GM23248 (cell line): Measurements from ENCODE around the gene SLC6A1. TPM values are rescaled to one million over a fixed set of nuclear protein-coding genes. Genes with fewer than 3 reads are reported as not detected.

Experiments used
- DNase-seq: peaks from one replicate; pipeline ENCODE4 v3.0.0-alpha.2; 2015
- H2AFZ ChIP-seq: fragments of 200-600 bp; sonication (generic); 2 replicates; pipeline ENCODE4 v1.6.1; 2016; ENCODE audit warnings: antibody characterized with exemption
- H3F3A ChIP-seq: fragments of 200-600 bp; sonication (generic); 2 replicates; pipeline ENCODE4 v1.6.1; 2016; ENCODE audit warnings: mild to moderate bottlenecking, antibody characterized with exemption, mixed run types; ENCODE audit not compliant: insufficient read depth
- H3K27ac ChIP-seq: fragments of 200-600 bp; sonication (generic); 2 replicates; pipeline ENCODE4 v1.5.1; 2016; ENCODE audit warnings: mild to moderate bottlenecking
- H3K27me3 ChIP-seq: fragments of 200-600 bp; sonication (generic); replicated peaks from 2 replicates; pipeline ENCODE4 v1.6.1; 2016; ENCODE audit warnings: mild to moderate bottlenecking; ENCODE audit not compliant: insufficient read depth
- H3K36me3 ChIP-seq: fragments of 200-600 bp; sonication (generic); 2 replicates; pipeline ENCODE4 v1.6.1; 2016; ENCODE audit warnings: low read depth, mild to moderate bottlenecking
- H3K4me1 ChIP-seq: fragments of 200-600 bp; sonication (generic); 2 replicates; pipeline ENCODE4 v1.6.1; 2016; ENCODE audit warnings: mild to moderate bottlenecking; ENCODE audit not compliant: insufficient read depth
- H3K4me2 ChIP-seq: fragments of 200-600 bp; sonication (generic); one replicate; pipeline ENCODE4 v1.6.1; 2016; ENCODE audit warnings: mild to moderate bottlenecking; ENCODE audit not compliant: unreplicated experiment
- H3K4me3 ChIP-seq: fragments of 200-600 bp; sonication (generic); 2 replicates; pipeline ENCODE4 v1.5.1; 2016; ENCODE audit warnings: mild to moderate bottlenecking
- H3K79me2 ChIP-seq: fragments of 200-600 bp; sonication (generic); 2 replicates; pipeline ENCODE4 v1.6.1; 2016; ENCODE audit warnings: mild to moderate bottlenecking; ENCODE audit not compliant: insufficient read depth
- H3K9ac ChIP-seq: fragments of 200-600 bp; sonication (generic); 2 replicates; pipeline ENCODE4 v1.6.1; 2016; ENCODE audit warnings: mild to moderate bottlenecking
- H3K9me2 ChIP-seq: fragments of 200-600 bp; sonication (generic); 2 replicates; pipeline ENCODE4 v1.6.1; 2016; ENCODE audit warnings: mixed run types, mild to moderate bottlenecking, moderate library complexity; ENCODE audit not compliant: insufficient read depth
- H3K9me3 ChIP-seq: fragments of 200-600 bp; sonication (generic); one replicate; pipeline ENCODE4 v1.6.1; 2017; ENCODE audit warnings: low read depth
- H4K20me1 ChIP-seq: fragments of 200-600 bp; sonication (generic); 2 replicates; pipeline ENCODE4 v1.6.0; 2016; ENCODE audit not compliant: insufficient read depth
- EZH2 ChIP-seq: fragments of 200-600 bp; sonication (generic); IDR thresholded peaks from 2 replicates; pipeline ENCODE4 v1.6.1; 2018; ENCODE audit warnings: antibody characterized with exemption, mild to moderate bottlenecking; ENCODE audit not compliant: insufficient read depth, poor library complexity, severe bottlenecking
- EZH2phosphoT487 ChIP-seq: fragments of 200-600 bp; sonication (generic); IDR thresholded peaks from 2 replicates; pipeline ENCODE4 v1.6.1; 2018; ENCODE audit warnings: antibody characterized with exemption, moderate library complexity, mild to moderate bottlenecking, low read depth; ENCODE audit not compliant: insufficient read depth
- WGBS, 2 experiments: methylation state at CpG; one replicate each; pipeline ENCODE4 v1.1.6; 2015 to 2017; ENCODE audit warnings: low lambda C conversion rate in 2 of 2, low coverage in 1 of 2; ENCODE audit errors: missing lambda C conversion rate in 2 of 2; 5-methylcytosine and 5-hydroxymethylcytosine counted together
- in situ Hi-C: fragments of 300-500 bp; cut with MboI; formaldehyde crosslinking; loops from 2 replicates; pipeline ENCODE4 v1.15.0; 2020
- polyA plus RNA-seq: library from polyadenylated mRNA; unstranded; fragments of >200 nt; fragmentation: Nextera tagmentation; extraction: Ambion mirVana; gene quantifications from 2 replicates; pipeline ENCODE4 v1.2.1, GENCODE V29; 2016
- total RNA-seq: library from RNA; depleted of rRNA; stranded (reverse); fragments of >200 nt; shearing (Covaris generic); gene quantifications from 2 replicates; pipeline ENCODE4 v1.2.3, GENCODE V29; 2014

SLC6A1 gene
- total and polyA plus RNA-seq, 2 experiments from 2014 or later = not detected

GRCh38 chr3:11034309-11034985, 41.9 kb downstream of the SLC6A1 start:
- H4K20me1 ChIP-seq = no peaks in the 10 kb centered on the region
- no peak for DNase-seq
- H3K27me3 ChIP-seq = peaks cover 14% of the 10 kb centered on the region; the same call in 1 of the 2 replicates
- no peaks in the 10 kb centered on the region for H3K9me2 ChIP-seq
- no peak overlapping the region for H3K4me3 ChIP-seq
- in situ Hi-C loops = no loop called here
- H3K36me3 ChIP-seq = no peaks in the 10 kb centered on the region
- WGBS, 2 experiments = 19 to 23% methylated on average over 5 of the region's 5 CpGs
- no peaks in the 10 kb centered on the region for H3K4me1 ChIP-seq
- no peak overlapping the region for H3K9ac ChIP-seq
- no peak for TF ChIP-seq EZH2
- H3K9me3 ChIP-seq = no peaks in the 10 kb centered on the region
- H3K4me2 ChIP-seq = no peak overlapping the region
- no peaks in the 10 kb centered on the region for H3F3A ChIP-seq
- no peaks in the 10 kb centered on the region for H3K79me2 ChIP-seq
- no peak overlapping the region for H3K27ac ChIP-seq
- H2AFZ ChIP-seq = no peak overlapping the region

- Histone ChIP-seq H3F3A (no peaks in the 10 kb centered on the region), H3K79me2 (no peaks in the 10 kb centered on the region), H4K20me1 (no peaks in the 10 kb centered on the region), H3K4me3 (no peak overlapping the region), H3K36me3 (no peaks in the 10 kb centered on the region), H3K4me1 (no peaks in the 10 kb centered on the region), H3K27me3 (peaks cover 22% of the 10 kb centered on the region), H3K9me2 (no peaks in the 10 kb centered on the region), H3K4me2 (no peak overlapping the region), H3K9ac (no peak overlapping the region), H3K27ac (no peak overlapping the region), H3K9me3 (no peaks in the 10 kb centered on the region), H2AFZ (no peak overlapping the region)
- WGBS, 2 experiments = 43 to 52% methylated on average over 19 of the region's 19 CpGs
- no peak for DNase-seq
- in situ Hi-C loops = no loop called here
- TF ChIP-seq EZH2 (no peak), EZH2phosphoT487 (no peak)
Observed at GRCh38 chr3:11035757-11036505, 43.4 kb downstream of the SLC6A1 start.

DNA sequence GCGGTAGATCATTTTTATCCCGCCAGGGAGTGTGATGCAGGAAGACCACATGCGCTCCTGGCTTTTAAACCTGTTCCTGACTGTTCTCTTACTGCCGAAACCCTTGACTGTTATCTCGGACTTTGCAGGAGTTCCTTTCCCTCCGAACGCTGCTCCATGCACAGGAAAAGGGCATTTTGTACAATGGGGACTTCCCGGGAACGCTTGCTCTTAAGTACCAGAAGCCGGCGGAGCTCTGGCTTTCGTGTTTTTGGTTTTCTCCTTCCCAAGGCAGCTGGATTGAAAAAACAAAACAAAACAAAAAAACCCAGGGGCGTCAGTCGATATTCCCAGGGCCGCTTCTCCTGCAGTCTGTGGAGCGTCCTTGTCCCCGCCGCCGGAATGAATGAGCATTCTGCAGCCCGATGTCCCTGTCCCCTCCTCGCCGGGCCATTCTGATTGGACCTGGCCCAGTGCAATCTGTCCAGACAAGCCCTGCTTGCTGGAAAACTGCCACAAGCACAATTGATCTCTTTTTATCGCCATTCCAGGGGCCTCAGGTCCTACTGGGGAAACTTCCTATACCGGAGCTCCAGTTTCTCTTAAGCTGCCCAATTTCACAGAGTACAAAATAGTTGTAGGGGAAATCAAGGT, 44.8 kb downstream of the SLC6A1 start:
- Histone ChIP-seq H3K4me3 (no peak overlapping the region), H3K9ac (no peak overlapping the region), H3K36me3 (no peaks in the 10 kb centered on the region), H3K4me1 (no peaks in the 10 kb centered on the region), H3K4me2 (no peak overlapping the region), H3K27me3 (peaks cover 29% of the 10 kb centered on the region), H3K9me2 (no peaks in the 10 kb centered on the region), H2AFZ (no peak overlapping the region), H3F3A (no peaks in the 10 kb centered on the region), H3K79me2 (no peaks in the 10 kb centered on the region), H4K20me1 (no peaks in the 10 kb centered on the region), H3K9me3 (no peaks in the 10 kb centered on the region), H3K27ac (no peak overlapping the region)
- in situ Hi-C loops = no loop called here
- 76% methylated on average over 24 of the region's 24 CpGs for WGBS, 2 experiments
- TF ChIP-seq EZH2phosphoT487 = no peak
- no peak for TF ChIP-seq EZH2
- no peak for DNase-seq

- in situ Hi-C loops = no loop called here
- no peak overlapping the region for H3K4me3 ChIP-seq
- no peaks in the 10 kb centered on the region for H3F3A ChIP-seq
- no peaks in the 10 kb centered on the region for H3K79me2 ChIP-seq
- TF ChIP-seq EZH2phosphoT487 (no peak), EZH2 (no peak)
- no peaks in the 10 kb centered on the region for H3K36me3 ChIP-seq
- H3K27ac ChIP-seq = no peak overlapping the region
- H3K9me2 ChIP-seq = no peaks in the 10 kb centered on the region
- H4K20me1 ChIP-seq = no peaks in the 10 kb centered on the region
- H3K4me2 ChIP-seq = no peak overlapping the region
- H3K27me3 ChIP-seq = peaks cover 29% of the 10 kb centered on the region
- H3K9ac ChIP-seq = no peak overlapping the region
- H3K9me3 ChIP-seq = no peaks in the 10 kb centered on the region
- H2AFZ ChIP-seq = no peak overlapping the region
- DNase-seq = no peak
- no peaks in the 10 kb centered on the region for H3K4me1 ChIP-seq
- 67% methylated on average over 11 of the region's 11 CpGs for WGBS, 2 experiments
Observed at GRCh38 chr3:11037976-11038375, 45.4 kb downstream of the SLC6A1 start.
